ENCODE data around the gene MACROH2A2. TPM values are rescaled to one million over a fixed set of nuclear protein-coding genes. Genes with fewer than 3 reads are reported as not detected.
"Not testable (repeated sequence)": the region's sequence is repeated elsewhere in the genome, so short reads cannot be mapped to it uniquely, and the experiment has no call there.

Gene MACROH2A2
- total RNA-seq, 4 donors from 2014 or later, result 7.0 to 21.8 (median 15.0) TPM

DNA sequence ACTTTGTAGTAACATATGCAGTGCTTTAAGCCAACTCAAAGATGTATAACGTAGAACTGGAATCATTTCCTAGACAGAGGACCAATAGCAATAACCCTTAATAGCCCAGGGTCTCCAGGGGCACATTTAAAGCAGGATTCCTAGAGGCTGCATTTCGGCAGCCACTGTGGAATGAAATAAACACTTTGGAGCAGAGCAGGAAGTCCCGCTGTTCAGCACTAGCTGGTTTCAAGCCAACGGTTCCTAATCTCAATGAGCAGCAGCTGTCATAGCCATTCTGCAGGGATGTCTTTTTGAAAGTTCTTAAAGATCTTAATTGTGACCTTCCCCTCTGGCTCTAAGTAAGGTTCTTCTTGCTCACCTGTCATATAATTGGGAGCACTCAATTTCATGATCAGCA lies 18.4 kb upstream of the MACROH2A2 start:
- Histone ChIP-seq H3K4me3 (replicated peaks in 1 of 3) (no peak overlapping the region), H3K36me3 (no peaks in the 10 kb centered on the region), H3K27me3 (no peaks in the 10 kb centered on the region), H3K4me1 (no peaks in the 10 kb centered on the region), H3K9me3 (no peaks in the 10 kb centered on the region), H3K27ac (no peak overlapping the region)
- no peak for DNase-seq
- no peak for TF ChIP-seq POLR2A (IDR thresholded peaks at IDR 0.05)
- TF ChIP-seq CTCF (IDR thresholded peaks at IDR 0.05), result no peak
- intact Hi-C loops (cut with DNase I), result no loop called here
- 34 to 41% methylated on average over 4 of the region's 4 CpGs for WGBS, 2 donors

DNA sequence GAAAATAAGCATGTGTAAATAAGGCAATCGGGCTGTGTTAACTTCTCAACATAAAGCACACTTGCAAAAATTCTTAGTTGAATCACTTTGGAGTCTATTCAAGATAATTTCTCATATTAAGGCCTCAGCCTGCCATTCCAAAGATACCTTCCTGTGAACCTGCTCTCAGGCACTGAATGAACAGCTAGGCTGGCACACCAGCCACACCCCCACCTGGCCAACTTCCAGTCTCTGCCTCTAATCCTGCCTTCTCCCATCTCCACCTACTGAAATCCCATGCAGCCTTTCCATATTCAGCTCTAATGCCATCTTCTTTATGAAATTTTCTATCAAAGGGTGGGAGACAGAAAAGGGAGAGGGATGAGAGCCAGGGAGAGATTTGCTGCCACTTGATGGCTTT lies 17.1 kb upstream of the MACROH2A2 start:
- no peak for TF ChIP-seq CTCF (IDR thresholded peaks at IDR 0.05)
- TF ChIP-seq POLR2A (IDR thresholded peaks at IDR 0.05), result no peak
- 80 to 96% methylated on average over 1 of the region's 1 CpG for WGBS, 2 donors
- Histone ChIP-seq H3K4me3 (replicated peaks in 1 of 3) (no peak overlapping the region), H3K27ac (no peak overlapping the region), H3K27me3 (no peaks in the 10 kb centered on the region), H3K4me1 (no peaks in the 10 kb centered on the region), H3K9me3 (no peaks in the 10 kb centered on the region), H3K36me3 (no peaks in the 10 kb centered on the region)
- peak in 1 of 2 donors; percentile 6 for DNase-seq
- intact Hi-C loops (cut with DNase I), result no loop called here

DNA sequence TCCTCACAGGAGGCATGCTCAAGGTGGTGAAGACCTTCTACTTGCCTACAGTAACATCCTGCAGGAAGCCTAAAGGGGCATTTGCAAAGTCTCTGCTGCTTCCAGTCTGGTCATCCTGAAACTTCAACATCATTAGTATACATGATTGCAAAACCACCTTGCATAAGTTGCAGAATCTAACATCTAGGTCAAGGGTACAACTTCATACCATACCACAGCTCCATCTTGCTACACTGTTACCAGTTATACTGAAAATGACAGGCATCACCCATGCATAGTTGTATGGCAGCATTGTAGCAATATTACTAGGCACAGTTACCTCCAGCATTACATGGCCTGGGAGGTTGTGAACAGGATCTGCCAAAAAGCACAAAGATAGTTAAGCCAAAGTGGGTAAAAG lies 13.7 kb upstream of the MACROH2A2 start:
- no peaks in the 10 kb centered on the region for H3K4me1 ChIP-seq
- TF ChIP-seq CTCF (IDR thresholded peaks at IDR 0.05) (no peak), POLR2A (IDR thresholded peaks at IDR 0.05) (no peak)
- intact Hi-C loops (cut with DNase I), result no loop called here
- no peaks in the 10 kb centered on the region for H3K36me3 ChIP-seq
- H3K9me3 ChIP-seq, result no peaks in the 10 kb centered on the region
- H3K27ac ChIP-seq, result no peak overlapping the region
- no peak overlapping the region for H3K4me3 ChIP-seq (replicated peaks in 1 of 3)
- H3K27me3 ChIP-seq, result no peaks in the 10 kb centered on the region
- no peak for DNase-seq

GRCh38 chr10:70041016-70041415 lies 11.6 kb upstream of the MACROH2A2 start:
- Histone ChIP-seq H3K9me3 (no peaks in the 10 kb centered on the region), H3K27ac (no peak overlapping the region), H3K36me3 (no peaks in the 10 kb centered on the region), H3K4me1 (no peaks in the 10 kb centered on the region), H3K27me3 (no peaks in the 10 kb centered on the region), H3K4me3 (replicated peaks in 1 of 3) (no peak overlapping the region)
- 87 to 94% methylated on average over 2 of the region's 2 CpGs for WGBS, 2 donors
- intact Hi-C loops (cut with DNase I), result no loop called here
- DNase-seq, result no peak
- TF ChIP-seq POLR2A (IDR thresholded peaks at IDR 0.05) (no peak), CTCF (IDR thresholded peaks at IDR 0.05) (no peak)

DNA sequence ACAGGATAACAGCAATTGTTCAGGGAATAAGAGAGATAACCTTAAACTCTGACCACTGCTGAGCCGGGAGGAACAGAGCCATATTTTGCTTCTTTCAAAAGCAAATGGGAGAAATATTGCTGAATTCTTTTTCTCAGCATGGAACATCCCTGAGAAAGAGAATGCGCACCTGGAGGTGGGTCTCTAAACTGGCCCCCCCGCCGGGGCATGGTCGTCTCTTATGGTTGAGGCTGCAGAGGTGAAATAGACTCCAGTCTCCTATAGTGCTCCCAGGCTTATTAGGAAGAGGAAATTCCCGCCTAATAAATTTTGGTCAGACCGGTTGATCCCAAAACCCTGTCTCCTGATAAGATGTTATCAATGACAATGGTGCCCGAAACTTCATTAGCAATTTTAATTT lies 10.9 kb upstream of the MACROH2A2 start:
- H3K36me3 ChIP-seq; H3K4me1 ChIP-seq; H3K27me3 ChIP-seq; DNase-seq; H3K4me3 ChIP-seq (replicated peaks in 1 of 3); H3K27ac ChIP-seq; intact Hi-C loops (cut with DNase I); H3K9me3 ChIP-seq: not testable (repeated sequence)
- 63 to 68% methylated on average over 8 of the region's 8 CpGs for WGBS, 2 donors

- H3K27me3 ChIP-seq; DNase-seq; H3K4me1 ChIP-seq; H3K27ac ChIP-seq; H3K9me3 ChIP-seq; H3K4me3 ChIP-seq (replicated peaks in 1 of 3); H3K36me3 ChIP-seq; intact Hi-C loops (cut with DNase I): not testable (repeated sequence)
- WGBS, 2 donors, result 92 to 93% methylated on average over 4 of the region's 4 CpGs
Observed at GRCh38 chr10:70047066-70047465, 5.6 kb upstream of the MACROH2A2 start.

Data from thyroid gland (tissue), 4 donors.